ENCODE results near the gene CDC42EP5.
"Not testable (repeated sequence)": the region's sequence is repeated elsewhere in the genome, so short reads cannot be mapped to it uniquely, and the experiment has no call there.

CDC42EP5 gene

GRCh38 chr19:54449701-54450069 lies 23.4 kb downstream of the CDC42EP5 start:
- in situ Hi-C loops (cut with MboI; ENCODE audit: low sequenced_read_pairs): no loop called here

- in situ Hi-C loops (cut with MboI; ENCODE audit: low sequenced_read_pairs): no loop called here
These were observed 24.1 kb downstream of the CDC42EP5 start, which contains the start of gene LENG8 for GRCh38 chr19:54448774-54449700. Gene LENG8 (plus strand): TSS chr19:54449199. CDS start chr19:54451345, 2,146 bp downstream.

GRCh38 chr19:54448040-54448773 lies 24.9 kb downstream of the CDC42EP5 start:
- in situ Hi-C loops (cut with MboI; ENCODE audit: low sequenced_read_pairs): no loop called here

- in situ Hi-C loops (cut with MboI; ENCODE audit: low sequenced_read_pairs): not testable (repeated sequence)
These were observed 26.7 kb downstream of the CDC42EP5 start for GRCh38 chr19:54446349-54446748.

GRCh38 chr19:54444737-54445136 lies 28.4 kb downstream of the CDC42EP5 start:
- in situ Hi-C loops (cut with MboI; ENCODE audit: low sequenced_read_pairs): no loop called here

- in situ Hi-C loops (cut with MboI; ENCODE audit: low sequenced_read_pairs): no loop called here
These were observed 32.5 kb downstream of the CDC42EP5 start for GRCh38 chr19:54440641-54441040.

- in situ Hi-C loops (cut with MboI; ENCODE audit: low sequenced_read_pairs): no loop called here
These were observed 33.8 kb downstream of the CDC42EP5 start for GRCh38 chr19:54439174-54439851.

GRCh38 chr19:54436628-54437252 lies 36.4 kb downstream of the CDC42EP5 start:
- in situ Hi-C loops (cut with MboI; ENCODE audit: low sequenced_read_pairs): no loop called here

- in situ Hi-C loops (cut with MboI; ENCODE audit: low sequenced_read_pairs): no loop called here
These were observed 37.0 kb downstream of the CDC42EP5 start for GRCh38 chr19:54436031-54436523.

- in situ Hi-C loops (cut with MboI; ENCODE audit: low sequenced_read_pairs): no loop called here
These were observed 37.5 kb downstream of the CDC42EP5 start for GRCh38 chr19:54435551-54436016.

GRCh38 chr19:54434873-54435214 lies 38.3 kb downstream of the CDC42EP5 start:
- in situ Hi-C loops (cut with MboI; ENCODE audit: low sequenced_read_pairs): no loop called here

- in situ Hi-C loops (cut with MboI; ENCODE audit: low sequenced_read_pairs): no loop called here
These were observed 38.8 kb downstream of the CDC42EP5 start for GRCh38 chr19:54434112-54434872.

- in situ Hi-C loops (cut with MboI; ENCODE audit: low sequenced_read_pairs): no loop called here
These were observed 39.4 kb downstream of the CDC42EP5 start for GRCh38 chr19:54433697-54434096.

GRCh38 chr19:54432144-54432738 lies 40.9 kb downstream of the CDC42EP5 start:
- in situ Hi-C loops (cut with MboI; ENCODE audit: low sequenced_read_pairs): no loop called here

GRCh38 chr19:54431255-54431838 lies 41.7 kb downstream of the CDC42EP5 start:
- in situ Hi-C loops (cut with MboI; ENCODE audit: low sequenced_read_pairs): no loop called here

GRCh38 chr19:54430306-54431254 lies 42.5 kb downstream of the CDC42EP5 start:
- in situ Hi-C loops (cut with MboI; ENCODE audit: low sequenced_read_pairs): no loop called here

GRCh38 chr19:54429545-54430227 lies 43.4 kb downstream of the CDC42EP5 start:
- in situ Hi-C loops (cut with MboI; ENCODE audit: low sequenced_read_pairs): no loop called here

GRCh38 chr19:54429176-54429495 lies 44.0 kb downstream of the CDC42EP5 start:
- in situ Hi-C loops (cut with MboI; ENCODE audit: low sequenced_read_pairs): no loop called here
